ENCODE results near the gene OSBPL2. TPM values are rescaled to one million over a fixed set of nuclear protein-coding genes. Genes with fewer than 3 reads are reported as not detected.
A peak's percentile ranks its signal among the peaks of the same experiment; 100 is the strongest.

The OSBPL2 gene
- total RNA-seq, 1 experiment from 2014 or later = 49.5 TPM

GRCh38 chr20:62297449-62298227, 59.3 kb downstream of the OSBPL2 start:
- no peak for ATAC-seq
- Mint-ChIP-seq H3K27me3 (ENCODE audit: low read depth) (no peaks in the 10 kb centered on the region), H3K9me3 (no peaks in the 10 kb centered on the region), H3K36me3 (peaks cover 19% of the 10 kb centered on the region; the same call in 1 of the 2 replicates), H3K27ac (peak overlapping the region; percentile 53; the same call in 1 of the 2 replicates), H3K4me3 (no peak overlapping the region), H3K4me1 (peaks cover 4% of the 10 kb centered on the region)
- peak; percentile 73 for TF ChIP-seq ZNF121 (CRISPR knock-in tag; IDR thresholded peaks at IDR 0.05)
- TF ChIP-seq CTCF (IDR thresholded peaks at IDR 0.05) = no peak
- TF ChIP-seq IRF1 (CRISPR knock-in tag; IDR thresholded peaks at IDR 0.05) = no peak
- DNase-seq (ENCODE audit: low spot score) = no peak
- CTCF ChIA-PET = interaction anchor here (0.6 to 2.9 kb wide), 3 partner anchors 71 to 85 kb away, joined by 3 to 11 read pairs (median 4); no protein-coding TSS in a partner anchor
- POLR2A ChIA-PET = interaction anchor here (0.5 kb wide), 1 partner anchor 90 kb away, joined by 6 read pairs; no protein-coding TSS in a partner anchor

- H3K9me3 Mint-ChIP-seq = no peaks in the 10 kb centered on the region
- peaks cover 18% of the 10 kb centered on the region; the same call in 1 of the 2 replicates for H3K36me3 Mint-ChIP-seq
- H3K27me3 Mint-ChIP-seq (ENCODE audit: low read depth) = no peaks in the 10 kb centered on the region
- no peak overlapping the region; the same call in 1 of the 2 replicates for H3K27ac Mint-ChIP-seq
- ATAC-seq = no peak
- ChIA-PET CTCF (interaction anchor here (1.2 to 2.9 kb wide), 3 partner anchors 39 to 84 kb away, joined by 4 to 11 read pairs (median 4); no protein-coding TSS in a partner anchor), POLR2A (interaction anchor here (0.7 kb wide), 1 partner anchor 335 kb away, joined by 4 read pairs; no protein-coding TSS in a partner anchor)
- no peak for DNase-seq (ENCODE audit: low spot score)
- no peak overlapping the region for H3K4me3 Mint-ChIP-seq
- peaks cover 4% of the 10 kb centered on the region for H3K4me1 Mint-ChIP-seq
- TF ChIP-seq ZNF281 (CRISPR knock-in tag; IDR thresholded peaks at IDR 0.05) = no peak
- TF ChIP-seq NFATC4 (CRISPR knock-in tag; IDR thresholded peaks at IDR 0.05) = no peak
- TF ChIP-seq MYBL2 (CRISPR knock-in tag; IDR thresholded peaks at IDR 0.05) = no peak
- no peak for TF ChIP-seq ZBTB43 (CRISPR knock-in tag; IDR thresholded peaks at IDR 0.05)
- no peak for TF ChIP-seq SP1 (CRISPR knock-in tag; conservative IDR thresholded peaks at IDR 0.05)
- no peak for TF ChIP-seq CREM (CRISPR knock-in tag; IDR thresholded peaks at IDR 0.05)
- TF ChIP-seq ARID4B (CRISPR knock-in tag; IDR thresholded peaks at IDR 0.05; ENCODE audit: borderline replicate concordance) = no peak
- no peak for TF ChIP-seq ZMAT4 (CRISPR knock-in tag; IDR thresholded peaks at IDR 0.05)
- no peak for TF ChIP-seq ATF6 (CRISPR knock-in tag; IDR thresholded peaks at IDR 0.05)
- no peak for TF ChIP-seq ATF3 (CRISPR knock-in tag; conservative IDR thresholded peaks at IDR 0.05)
- TF ChIP-seq IRF1 (CRISPR knock-in tag; IDR thresholded peaks at IDR 0.05) = no peak
Measured at GRCh38 chr20:62298577-62299249, 60.4 kb downstream of the OSBPL2 start.

All from WTC11 (cell line).